ENCODE measurements around the gene CLCNKA.

Gene CLCNKA

DNA sequence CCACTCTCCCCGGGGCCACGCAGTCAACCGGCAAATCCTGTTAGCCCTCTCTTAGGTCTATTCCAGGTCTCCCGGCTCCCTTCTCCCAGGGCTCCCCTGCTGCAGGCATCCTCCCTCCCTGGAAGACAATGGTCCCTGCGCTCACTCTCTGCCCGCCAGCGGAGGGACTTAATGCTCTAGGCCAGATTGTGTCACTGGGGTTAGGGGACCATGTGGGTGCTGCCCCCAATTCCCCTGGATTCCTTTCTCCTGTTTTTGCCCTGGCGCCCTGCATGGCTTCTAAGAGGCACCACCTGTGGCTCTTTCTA lies 43.4 kb downstream of the CLCNKA start:
- DNase-seq = no peak

DNA sequence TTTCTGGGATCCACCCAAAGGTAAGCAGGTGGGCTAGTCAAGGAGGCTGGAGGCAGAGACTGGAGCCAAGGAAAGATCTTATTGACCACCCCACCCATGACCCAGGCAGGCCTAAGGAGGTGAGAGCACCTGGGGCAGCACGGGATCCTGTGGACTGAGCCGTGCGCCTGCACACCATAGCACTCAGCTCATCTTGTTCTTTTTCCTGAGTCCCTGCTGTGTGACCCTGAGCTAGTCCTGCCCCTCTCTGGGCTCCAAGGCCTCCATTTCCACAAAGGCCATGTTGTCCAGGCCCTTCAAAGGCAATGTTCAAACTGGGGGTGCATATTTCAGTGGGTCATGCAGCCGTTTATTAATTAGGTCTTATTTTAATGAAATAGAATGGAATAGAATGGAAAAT lies 44.4 kb downstream of the CLCNKA start:
- DNase-seq = no peak

- peak; percentile 48 for DNase-seq
Measured at GRCh38 chr1:16067127-16067768, 45.4 kb downstream of the CLCNKA start.

GRCh38 chr1:16067933-16068332 lies 46.1 kb downstream of the CLCNKA start:
- no peak for DNase-seq

GRCh38 chr1:16068356-16069270 lies 46.8 kb downstream of the CLCNKA start:
- no peak for DNase-seq

DNA sequence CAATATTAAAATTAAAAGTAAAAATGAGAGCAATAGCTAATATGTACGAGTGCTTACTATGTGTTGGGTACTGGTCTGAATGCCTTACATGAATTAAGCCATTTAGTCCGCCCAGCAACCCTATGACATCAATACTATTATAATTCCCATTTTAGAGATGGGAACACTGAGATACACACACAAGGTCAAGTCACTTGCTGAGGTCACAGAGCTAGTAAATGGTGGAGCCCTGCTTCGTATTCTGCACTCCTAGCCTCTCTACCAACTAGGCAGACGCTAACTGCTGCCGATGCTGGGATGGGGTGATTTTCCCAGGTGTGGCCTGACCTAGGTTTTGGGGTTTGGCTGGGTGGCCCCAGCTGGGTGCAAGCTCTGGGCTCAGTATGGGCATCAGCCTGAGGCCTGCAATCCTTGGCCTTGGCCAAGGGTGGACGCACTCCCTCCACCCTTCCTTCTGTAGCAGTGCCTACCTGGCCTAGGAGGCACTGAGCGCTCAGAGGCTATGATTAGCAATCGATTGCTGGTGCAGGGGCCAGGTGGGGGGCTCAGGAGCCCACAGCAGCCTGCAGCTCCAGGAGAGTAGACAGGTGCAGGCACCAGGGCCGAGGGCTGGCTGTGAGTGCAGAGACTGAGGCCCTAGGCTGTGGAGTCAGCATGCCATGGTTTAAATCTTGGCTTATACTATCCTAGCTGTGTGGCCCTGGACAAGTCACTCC lies 49.0 kb downstream of the CLCNKA start:
- no peak for DNase-seq

GRCh38 chr1:16071614-16072013 lies 49.8 kb downstream of the CLCNKA start:
- DNase-seq = no peak

GRCh38 chr1:16072095-16072494 lies 50.3 kb downstream of the CLCNKA start:
- no peak for DNase-seq

DNA sequence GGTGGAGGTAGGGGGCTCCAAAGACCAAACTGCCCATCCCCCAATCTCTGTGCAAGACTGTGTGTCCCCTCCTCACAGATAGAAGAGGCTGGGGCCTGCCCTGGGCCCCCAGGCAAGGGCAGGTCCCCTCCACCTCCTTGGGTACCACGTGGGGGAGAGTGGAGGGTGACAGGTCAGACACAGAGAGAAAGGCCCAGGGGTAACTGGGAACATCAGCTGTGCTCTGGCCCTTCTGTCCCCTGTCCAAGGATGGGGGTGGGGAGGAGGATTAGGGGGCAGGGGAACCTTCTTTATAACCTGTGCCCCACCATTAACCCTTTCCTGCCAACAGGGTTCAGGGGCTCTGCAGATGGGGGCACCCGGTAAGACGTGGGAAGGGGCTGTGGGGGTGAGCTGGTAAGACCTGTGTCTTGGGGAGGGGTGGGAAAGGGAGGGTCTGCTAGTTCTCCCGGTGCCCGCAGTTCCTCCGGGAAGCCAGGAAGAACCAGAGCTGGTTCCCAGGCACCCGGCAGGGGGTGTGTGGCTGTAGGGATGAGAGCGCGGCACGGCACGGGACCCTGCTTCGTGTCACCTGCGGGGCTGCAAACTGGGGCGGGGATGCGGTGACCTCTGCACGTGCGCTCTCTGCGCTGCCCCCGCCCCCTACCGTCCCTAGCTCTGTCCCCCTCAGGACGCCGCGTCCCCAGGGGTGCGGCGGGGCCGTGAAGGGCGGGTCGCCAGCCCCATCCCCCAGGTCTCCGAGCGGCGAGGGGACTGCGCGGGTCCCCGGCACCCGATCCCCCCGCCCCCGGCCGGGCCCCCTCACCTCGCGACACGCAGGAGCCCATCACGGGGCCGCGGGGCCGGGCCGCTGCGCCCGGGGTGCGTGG lies 51.0 kb downstream of the CLCNKA start:
- DNase-seq = peak; percentile 29

GRCh38 chr1:16073490-16074119 lies 51.8 kb downstream of the CLCNKA start, which contains the start of gene FAM131C:
Gene FAM131C (minus strand): TSS chr1:16073651. CDS start chr1:16073442, 209 bp downstream.
- DNase-seq = peak; percentile 24

DNA sequence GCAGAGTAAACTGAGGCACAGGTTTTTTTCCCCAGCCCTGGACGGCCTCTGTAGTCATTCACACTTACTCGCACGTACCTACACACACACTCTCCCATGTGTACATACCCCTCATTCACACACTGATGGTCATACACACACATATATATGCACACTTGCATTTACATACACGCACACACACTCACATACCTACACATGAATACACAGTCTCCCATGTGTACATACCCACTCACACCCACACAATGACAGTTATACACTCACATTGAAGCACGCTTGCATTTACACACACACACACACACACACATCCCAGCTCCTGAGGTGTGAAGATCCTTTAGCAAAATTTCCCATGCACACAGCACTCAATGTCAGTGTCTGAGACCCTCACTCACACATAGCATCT lies 52.4 kb downstream of the CLCNKA start:
- DNase-seq = no peak

GRCh38 chr1:16075337-16076030 lies 53.6 kb downstream of the CLCNKA start:
- no peak for DNase-seq

- DNase-seq = no peak
Measured at GRCh38 chr1:16076031-16076864, 54.4 kb downstream of the CLCNKA start.

GRCh38 chr1:16076865-16077238 lies 55.0 kb downstream of the CLCNKA start:
- peak; percentile 13 for DNase-seq

- DNase-seq = no peak
Measured at GRCh38 chr1:16077406-16078245, 55.8 kb downstream of the CLCNKA start.

- peak; percentile 58 for DNase-seq
Measured at GRCh38 chr1:16078925-16079656, 57.3 kb downstream of the CLCNKA start.

- DNase-seq = no peak
Measured at GRCh38 chr1:16080422-16081150, 58.8 kb downstream of the CLCNKA start.

DNA sequence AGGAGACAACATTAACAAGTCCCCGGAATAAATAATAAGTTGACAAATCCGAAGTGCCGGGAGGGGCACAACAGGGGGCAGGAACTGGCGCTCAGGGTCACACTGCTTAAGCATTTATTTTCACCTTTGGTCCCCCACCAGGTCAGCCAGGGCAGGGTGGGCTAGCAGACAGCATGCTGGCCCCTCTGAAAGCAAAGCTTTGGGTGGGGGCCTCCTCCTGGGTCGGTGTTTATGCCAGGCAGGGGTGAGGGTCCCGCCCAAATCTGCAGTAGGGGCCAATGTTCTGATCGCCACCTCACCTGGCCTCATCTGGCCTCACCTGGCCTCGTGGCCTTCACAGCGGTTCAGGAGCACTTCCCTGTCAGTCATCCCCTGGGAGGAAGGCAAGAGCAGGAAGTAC lies 59.8 kb downstream of the CLCNKA start:
- DNase-seq = no peak

All from NCI-H146 (cell line).